Skeletal muscle tissue (tissue), 4 donors: ENCODE results near the gene CD164. TPM values are rescaled to one million over a fixed set of nuclear protein-coding genes. Genes with fewer than 3 reads are reported as not detected.
A peak's percentile ranks its signal among the peaks of the same experiment; 100 is the strongest.

Source experiments
- H3K27ac ChIP-seq: one replicate; pipeline ENCODE4 v1.7.0; 2013; ENCODE audit warnings: mild to moderate bottlenecking, low read depth, low read length, inconsistent platforms
- H3K27me3 ChIP-seq, 3 donors: one replicate each; pipeline ENCODE4 v1.7.0; 2013; ENCODE audit warnings: low read length in 3 of 3; ENCODE audit not compliant: control insufficient read depth in 3 of 3, insufficient read depth in 3 of 3
- H3K36me3 ChIP-seq, 3 donors: one replicate each; pipeline ENCODE4 v1.7.0; 2013; ENCODE audit warnings: low read length in 3 of 3; ENCODE audit not compliant: control insufficient read depth in 3 of 3, insufficient read depth in 3 of 3
- H3K4me1 ChIP-seq, 3 donors: one replicate each; pipeline ENCODE4 v1.7.0; 2013; ENCODE audit warnings: low read length in 3 of 3, mild to moderate bottlenecking in 3 of 3; ENCODE audit not compliant: control insufficient read depth in 3 of 3, insufficient read depth in 3 of 3
- H3K4me3 ChIP-seq, 3 donors: one replicate each; pipeline ENCODE4 v1.7.0; 2013; ENCODE audit warnings: low read length in 3 of 3
- H3K9ac ChIP-seq, 3 donors: one replicate each; pipeline ENCODE4 v1.7.0; 2013; ENCODE audit warnings: low read length in 3 of 3, mild to moderate bottlenecking in 3 of 3, moderate library complexity in 2 of 3, low read depth in 1 of 3
- H3K9me3 ChIP-seq, 3 donors: one replicate each; pipeline ENCODE4 v1.7.0; 2013; ENCODE audit warnings: low read length in 3 of 3; ENCODE audit not compliant: control insufficient read depth in 3 of 3
- total RNA-seq: library from RNA; depleted of rRNA; stranded (reverse); fragments of >200 nt; gene quantifications from one replicate; pipeline ENCODE4 v1.2.3, GENCODE V29; 2014
- donor health status: Osteomylitis.

CD164 gene
- 160 TPM for total RNA-seq

DNA sequence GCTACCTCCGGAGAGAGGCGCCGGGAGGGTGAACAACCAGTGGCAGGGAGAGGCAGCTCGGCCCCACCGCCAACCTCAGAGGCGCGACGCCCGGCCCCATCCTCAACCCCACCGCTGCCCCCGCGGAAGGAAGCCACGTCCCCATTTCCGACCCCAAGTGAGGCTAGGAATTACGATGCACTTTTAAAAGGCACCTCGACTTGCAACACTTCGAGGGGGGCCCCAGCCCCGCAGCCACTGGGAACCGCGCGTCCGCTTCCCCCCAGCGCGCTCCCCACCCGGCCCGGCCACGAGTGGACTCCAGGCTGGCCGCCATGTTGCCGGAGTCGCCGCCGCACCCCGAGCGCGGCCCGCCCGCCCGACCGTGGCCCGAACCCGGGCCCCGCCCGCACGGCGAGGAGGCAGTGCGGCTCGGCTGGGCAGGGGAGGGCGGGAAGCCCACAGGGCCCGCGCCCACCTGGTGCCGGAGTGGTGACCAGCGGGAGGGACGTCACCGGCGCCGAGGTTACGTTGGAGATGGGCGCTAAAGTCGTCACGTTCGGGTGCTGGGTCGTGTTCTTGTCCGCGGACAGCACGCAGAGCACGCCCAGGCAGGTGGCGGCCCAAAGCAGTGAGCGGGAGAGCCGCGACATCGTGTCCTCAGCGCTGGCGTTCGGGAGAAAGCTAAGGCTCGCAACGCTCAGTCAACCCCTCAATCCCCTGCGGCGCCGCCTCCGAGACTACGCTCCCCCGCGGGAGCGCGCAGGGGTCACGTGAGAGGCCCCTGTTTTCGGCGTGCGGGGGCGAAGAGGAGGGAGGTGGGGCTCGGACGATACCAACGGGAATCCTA lies at the start of gene CD164:
TSS of gene CD164 (minus strand) at position 721 of the 829 bp plus-strand sequence. CDS start at position 632, 89 bp downstream.
- Histone ChIP-seq H3K4me3 (peak within 1 kb of the TSS; percentile 93 to 99 (median 98)), H3K4me1 (peaks cover 13 to 26% (median 25%) of the 10 kb centered on the region in 3 donors)

DNA sequence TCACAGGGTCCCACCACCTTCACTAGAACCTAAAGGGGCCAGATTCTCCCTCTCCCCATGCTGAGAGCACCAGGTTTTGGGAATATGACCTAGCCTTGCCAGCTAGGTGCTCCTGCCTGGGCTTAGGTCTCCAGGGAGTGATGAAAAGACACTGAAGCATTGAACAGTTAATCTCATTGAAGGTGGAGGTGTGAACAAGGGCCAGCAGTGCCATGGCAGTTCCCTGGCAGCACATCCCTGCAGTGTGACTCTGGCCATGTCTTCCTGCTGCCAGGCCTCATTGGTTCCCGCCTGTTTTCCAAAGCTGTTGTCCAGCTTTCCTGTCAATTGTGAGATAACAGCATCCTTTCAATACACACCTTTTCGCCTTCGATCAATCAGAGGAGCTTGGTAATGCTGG lies 47.2 kb upstream of the CD164 start:
- Histone ChIP-seq H3K4me3 (no peak overlapping the region), H3K27me3 (no peaks in the 10 kb centered on the region), H3K4me1 (peaks cover 0 to 5% (median 4%) of the 10 kb centered on the region in 3 donors), H3K9ac (no peak overlapping the region), H3K9me3 (no peaks in the 10 kb centered on the region), H3K27ac (no peak overlapping the region), H3K36me3 (no peaks in the 10 kb centered on the region)

More for the DNA sequence above, at the start of gene CD164:
- H3K27me3 ChIP-seq: no peaks in the 10 kb centered on the region
- peak within 1 kb of the TSS; percentile 93 to 100 (median 98) for H3K9ac ChIP-seq
- peak within 1 kb of the TSS; percentile 98 for H3K27ac ChIP-seq
- peaks cover 3 to 9% (median 5%) of the 10 kb centered on the region in 3 donors for H3K36me3 ChIP-seq
- no peaks in the 10 kb centered on the region for H3K9me3 ChIP-seq

DNA sequence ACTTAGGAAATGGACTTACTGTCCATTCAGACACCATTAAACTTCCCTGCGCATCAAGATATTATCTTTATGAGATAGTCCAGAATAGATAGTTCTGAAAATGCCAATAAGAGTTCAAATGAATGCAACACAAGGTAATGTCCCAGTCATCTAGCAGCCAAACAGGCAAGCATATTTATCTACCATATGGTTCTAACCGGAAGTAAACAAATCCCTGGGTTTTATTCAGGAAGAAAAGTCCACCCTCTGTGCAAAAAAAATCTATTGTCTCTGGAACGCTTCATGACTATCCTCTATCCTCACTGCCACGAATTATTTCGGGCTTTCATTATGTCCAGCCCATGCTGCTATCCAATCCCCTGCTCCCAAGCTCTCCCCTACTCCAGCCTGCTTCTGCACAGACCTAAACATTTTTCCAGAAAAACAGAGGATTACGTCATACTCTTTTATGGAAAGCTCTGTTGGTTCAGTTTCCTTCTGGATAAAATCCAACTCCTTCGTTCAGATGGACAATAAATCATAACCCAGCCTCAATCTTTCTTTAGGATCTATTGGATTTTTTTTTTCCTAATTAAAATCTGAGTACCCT lies 46.7 kb upstream of the CD164 start:
- peaks cover 0 to 5% (median 4%) of the 10 kb centered on the region in 3 donors for H3K4me1 ChIP-seq
- H3K9me3 ChIP-seq: no peaks in the 10 kb centered on the region
- H3K27me3 ChIP-seq: no peaks in the 10 kb centered on the region
- H3K4me3 ChIP-seq: no peak overlapping the region
- no peaks in the 10 kb centered on the region for H3K36me3 ChIP-seq
- no peak overlapping the region for H3K9ac ChIP-seq
- H3K27ac ChIP-seq: no peak overlapping the region

DNA sequence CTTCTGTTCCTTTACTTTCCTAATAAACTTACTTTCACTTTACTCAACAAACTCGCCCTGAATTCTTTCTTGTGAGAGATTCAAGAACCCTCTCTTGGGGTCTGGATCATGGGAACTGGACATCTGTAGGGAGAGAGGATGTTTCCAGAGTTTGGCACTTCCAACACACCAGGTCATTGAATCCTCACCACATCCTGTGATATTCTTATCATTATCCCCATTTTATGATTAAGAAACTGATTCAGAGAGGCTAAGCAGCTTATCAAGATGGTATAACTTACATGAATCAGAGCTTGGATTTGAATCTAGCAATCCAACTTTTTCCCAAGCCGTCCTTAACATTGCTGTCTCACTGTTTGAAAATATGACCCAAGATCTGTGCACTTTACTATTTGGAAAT lies 42.7 kb upstream of the CD164 start:
- peaks cover 0 to 5% (median 4%) of the 10 kb centered on the region in 3 donors for H3K4me1 ChIP-seq
- no peak overlapping the region for H3K9ac ChIP-seq
- H3K27ac ChIP-seq: no peak overlapping the region
- H3K36me3 ChIP-seq: no peaks in the 10 kb centered on the region
- H3K9me3 ChIP-seq: no peaks in the 10 kb centered on the region
- H3K4me3 ChIP-seq: no peak overlapping the region
- no peaks in the 10 kb centered on the region for H3K27me3 ChIP-seq

DNA sequence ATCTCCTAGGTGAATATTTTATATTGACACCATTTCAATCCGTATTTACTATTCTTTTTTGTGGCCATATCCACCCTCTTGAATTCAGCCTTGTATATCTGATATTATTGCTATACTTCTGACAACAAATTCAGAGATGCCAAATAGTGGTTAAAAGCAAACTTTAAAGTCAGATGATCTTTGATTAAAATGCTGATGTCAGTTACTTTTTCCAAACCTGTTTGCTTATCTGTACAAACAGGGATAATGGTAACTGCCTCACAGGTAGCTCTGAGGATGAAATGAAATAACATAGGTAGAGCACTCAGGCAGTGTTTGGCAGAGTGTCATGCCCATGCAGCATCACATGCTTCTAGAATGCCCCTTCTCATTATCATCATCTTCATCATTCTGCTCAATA lies 38.9 kb upstream of the CD164 start:
- H3K9ac ChIP-seq: no peak overlapping the region
- H3K4me3 ChIP-seq: no peak overlapping the region
- no peaks in the 10 kb centered on the region for H3K36me3 ChIP-seq
- no peaks in the 10 kb centered on the region for H3K9me3 ChIP-seq
- no peaks in the 10 kb centered on the region for H3K27me3 ChIP-seq
- no peak overlapping the region for H3K27ac ChIP-seq
- no peaks in the 10 kb centered on the region for H3K4me1 ChIP-seq

DNA sequence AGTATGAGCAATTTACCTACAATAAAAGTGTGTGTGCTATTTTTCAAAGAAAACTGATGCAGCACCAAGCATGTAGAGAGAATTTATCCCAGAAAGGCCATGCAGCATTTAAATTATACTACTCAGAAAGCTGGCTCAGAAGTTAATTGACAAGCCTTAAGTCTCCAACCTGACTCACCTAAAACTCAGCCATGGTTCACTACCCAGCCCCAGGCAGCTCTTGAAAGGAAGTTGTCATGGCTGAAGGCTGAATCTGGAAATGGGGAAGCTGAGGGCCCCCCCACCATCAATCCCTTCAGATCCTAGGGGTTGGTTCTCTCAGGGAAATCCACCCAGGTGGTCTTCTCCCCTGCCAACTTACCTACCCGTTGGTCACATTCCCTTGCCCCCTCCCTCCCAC lies 38.5 kb upstream of the CD164 start:
- no peaks in the 10 kb centered on the region for H3K9me3 ChIP-seq
- no peak overlapping the region for H3K27ac ChIP-seq
- no peak overlapping the region for H3K4me3 ChIP-seq
- H3K9ac ChIP-seq: no peak overlapping the region
- no peaks in the 10 kb centered on the region for H3K4me1 ChIP-seq
- H3K36me3 ChIP-seq: no peaks in the 10 kb centered on the region
- H3K27me3 ChIP-seq: no peaks in the 10 kb centered on the region

DNA sequence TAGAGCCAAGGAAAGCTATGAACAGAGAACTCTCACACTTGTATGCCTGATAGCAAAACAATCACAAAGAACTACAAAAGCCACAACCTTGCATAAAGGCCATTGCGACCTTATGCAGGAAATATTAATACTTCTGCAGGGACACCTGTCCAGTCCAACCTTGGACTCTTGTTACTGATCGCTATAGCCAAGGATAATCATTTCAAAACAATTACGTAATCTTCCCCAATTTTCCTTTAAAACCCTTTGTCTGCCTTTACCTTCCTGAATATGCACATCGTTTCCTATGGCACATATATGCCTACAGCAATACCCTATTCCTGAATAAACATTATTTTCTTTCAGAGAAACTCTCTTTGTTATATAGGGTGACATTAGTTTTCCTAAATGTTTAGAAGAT lies 35.4 kb upstream of the CD164 start:
- no peak overlapping the region for H3K9ac ChIP-seq
- H3K27me3 ChIP-seq: no peaks in the 10 kb centered on the region
- H3K9me3 ChIP-seq: no peaks in the 10 kb centered on the region
- H3K36me3 ChIP-seq: no peaks in the 10 kb centered on the region
- no peak overlapping the region for H3K27ac ChIP-seq
- no peak overlapping the region for H3K4me3 ChIP-seq
- no peaks in the 10 kb centered on the region for H3K4me1 ChIP-seq

DNA sequence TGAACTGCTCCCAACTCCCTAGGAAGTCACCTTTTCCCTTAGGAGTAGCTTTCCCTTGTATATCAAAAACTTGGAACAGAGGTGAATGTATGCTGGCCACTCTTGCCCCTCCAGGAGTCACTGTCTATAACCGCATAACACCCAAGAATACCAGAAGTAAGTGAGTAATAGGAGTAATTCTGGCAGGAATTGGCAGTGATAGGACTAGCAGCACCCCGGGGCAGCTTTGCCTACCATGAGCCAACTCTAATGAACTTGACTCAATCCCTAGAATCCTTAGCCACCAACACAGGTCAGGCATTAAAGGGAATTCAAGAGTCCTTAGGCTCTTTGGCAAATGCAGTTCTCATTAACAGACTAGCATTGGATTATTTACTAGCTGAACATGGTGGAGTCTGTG lies 28.8 kb upstream of the CD164 start:
- H3K9me3 ChIP-seq: no peaks in the 10 kb centered on the region
- H3K4me3 ChIP-seq: no peak overlapping the region
- no peaks in the 10 kb centered on the region for H3K27me3 ChIP-seq
- H3K9ac ChIP-seq: no peak overlapping the region
- no peaks in the 10 kb centered on the region for H3K36me3 ChIP-seq
- H3K27ac ChIP-seq: no peak overlapping the region
- no peaks in the 10 kb centered on the region for H3K4me1 ChIP-seq

- no peak overlapping the region for H3K27ac ChIP-seq
- H3K27me3 ChIP-seq: no peaks in the 10 kb centered on the region
- H3K36me3 ChIP-seq: no peaks in the 10 kb centered on the region
- H3K4me1 ChIP-seq: no peaks in the 10 kb centered on the region
- no peak overlapping the region for H3K4me3 ChIP-seq
- H3K9ac ChIP-seq: no peak overlapping the region
- no peaks in the 10 kb centered on the region for H3K9me3 ChIP-seq
Observed at GRCh38 chr6:109406196-109406595, 23.9 kb upstream of the CD164 start.

DNA sequence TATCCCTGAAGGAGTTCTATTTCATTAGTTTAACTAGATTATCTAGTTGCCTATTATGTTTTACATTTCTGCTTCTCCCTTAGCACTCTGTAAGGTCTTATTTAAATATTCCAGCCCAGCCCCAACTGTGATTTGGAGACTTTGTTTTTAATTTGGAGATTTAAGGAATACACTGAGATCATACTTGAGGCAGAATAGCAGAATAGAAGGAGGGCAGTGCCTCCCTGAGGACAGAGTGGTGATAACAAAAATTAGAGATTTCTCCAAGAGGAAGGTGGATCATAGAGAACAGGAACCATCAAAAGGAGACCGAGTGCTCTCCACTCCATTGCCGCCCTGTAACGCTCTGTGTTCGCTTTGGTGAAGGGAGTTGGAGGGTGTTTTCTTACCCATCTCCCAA lies 14.8 kb upstream of the CD164 start:
- Histone ChIP-seq H3K9me3 (no peaks in the 10 kb centered on the region), H3K9ac (no peak overlapping the region), H3K4me1 (no peaks in the 10 kb centered on the region), H3K27me3 (no peaks in the 10 kb centered on the region), H3K4me3 (no peak overlapping the region), H3K36me3 (no peaks in the 10 kb centered on the region), H3K27ac (no peak overlapping the region)
